ENCODE data around the gene PPP2R5D. TPM values are rescaled to one million over a fixed set of nuclear protein-coding genes. Genes with fewer than 3 reads are reported as not detected.

PPP2R5D gene
- total RNA-seq, 1 experiment from 2014 or later, result 53.7 TPM

DNA sequence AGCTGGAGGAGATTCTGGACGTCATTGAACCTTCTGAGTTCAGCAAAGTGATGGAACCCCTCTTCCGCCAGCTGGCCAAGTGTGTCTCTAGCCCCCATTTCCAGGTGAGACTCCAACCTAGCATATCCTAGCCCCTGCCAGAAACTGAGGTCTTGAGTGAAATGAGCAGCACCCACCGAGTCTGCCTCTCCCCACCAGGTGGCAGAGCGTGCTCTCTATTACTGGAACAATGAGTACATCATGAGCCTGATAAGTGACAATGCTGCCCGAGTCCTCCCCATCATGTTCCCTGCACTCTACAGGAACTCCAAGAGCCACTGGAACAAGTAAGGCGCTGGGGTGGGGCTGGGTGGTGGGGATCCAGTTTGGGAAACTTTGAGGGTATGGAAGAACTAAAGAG is 24.8 kb downstream of the PPP2R5D start:
- TF ChIP-seq EZH2 (IDR thresholded peaks at IDR 0.05; ENCODE audit: low read depth), result no peak
- TF ChIP-seq, protein P1, sequence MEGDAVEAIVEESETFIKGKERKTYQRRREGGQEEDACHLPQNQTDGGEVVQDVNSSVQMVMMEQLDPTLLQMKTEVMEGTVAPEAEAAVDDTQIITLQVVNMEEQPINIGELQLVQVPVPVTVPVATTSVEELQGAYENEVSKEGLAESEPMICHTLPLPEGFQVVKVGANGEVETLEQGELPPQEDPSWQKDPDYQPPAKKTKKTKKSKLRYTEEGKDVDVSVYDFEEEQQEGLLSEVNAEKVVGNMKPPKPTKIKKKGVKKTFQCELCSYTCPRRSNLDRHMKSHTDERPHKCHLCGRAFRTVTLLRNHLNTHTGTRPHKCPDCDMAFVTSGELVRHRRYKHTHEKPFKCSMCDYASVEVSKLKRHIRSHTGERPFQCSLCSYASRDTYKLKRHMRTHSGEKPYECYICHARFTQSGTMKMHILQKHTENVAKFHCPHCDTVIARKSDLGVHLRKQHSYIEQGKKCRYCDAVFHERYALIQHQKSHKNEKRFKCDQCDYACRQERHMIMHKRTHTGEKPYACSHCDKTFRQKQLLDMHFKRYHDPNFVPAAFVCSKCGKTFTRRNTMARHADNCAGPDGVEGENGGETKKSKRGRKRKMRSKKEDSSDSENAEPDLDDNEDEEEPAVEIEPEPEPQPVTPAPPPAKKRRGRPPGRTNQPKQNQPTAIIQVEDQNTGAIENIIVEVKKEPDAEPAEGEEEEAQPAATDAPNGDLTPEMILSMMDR (conservative IDR thresholded peaks at IDR 0.05), result peak; percentile 62
- Histone ChIP-seq H3K4me2 (no peak overlapping the region), H3F3A (ENCODE audit: insufficient read depth, low read depth) (no peaks in the 10 kb centered on the region; the same call in none of the 2 replicates), H3K27ac (no peak overlapping the region), H3K36me3 (ENCODE audit: low read depth) (no peaks in the 10 kb centered on the region), H3K4me3 (no peak overlapping the region), H2AFZ (no peak overlapping the region), H3K9me3 (ENCODE audit: insufficient read depth, low read depth) (no peaks in the 10 kb centered on the region), H3K4me1 (replicated peaks; ENCODE audit: insufficient read depth) (peaks cover 12% of the 10 kb centered on the region), H4K20me1 (ENCODE audit: insufficient read depth) (no peaks in the 10 kb centered on the region; the same call in 1 of the 2 replicates), H3K27me3 (ENCODE audit: insufficient read depth, low read depth) (no peaks in the 10 kb centered on the region), H3K9me2 (ENCODE audit: insufficient read depth) (no peaks in the 10 kb centered on the region), H3K79me2 (ENCODE audit: low read depth) (peaks cover 16% of the 10 kb centered on the region)
- peak in 1 of 2 experiments; percentile 24 for DNase-seq
- intact Hi-C loops (cut with micrococcal nuclease; ENCODE audit: unreplicated experiment), result no loop called here
- ChIA-PET POLR2A (ENCODE audit: unreplicated experiment) (interaction anchor here (0.6 kb wide), 1 partner anchor 356 kb away, joined by 3 read pairs; no protein-coding TSS in a partner anchor), CTCF (interaction anchor here (0.6 kb wide), 1 partner anchor 95 kb away, joined by 3 read pairs; no protein-coding TSS in a partner anchor)
- BruUV-seq (replicated peaks), result no TSS peak

DNA sequence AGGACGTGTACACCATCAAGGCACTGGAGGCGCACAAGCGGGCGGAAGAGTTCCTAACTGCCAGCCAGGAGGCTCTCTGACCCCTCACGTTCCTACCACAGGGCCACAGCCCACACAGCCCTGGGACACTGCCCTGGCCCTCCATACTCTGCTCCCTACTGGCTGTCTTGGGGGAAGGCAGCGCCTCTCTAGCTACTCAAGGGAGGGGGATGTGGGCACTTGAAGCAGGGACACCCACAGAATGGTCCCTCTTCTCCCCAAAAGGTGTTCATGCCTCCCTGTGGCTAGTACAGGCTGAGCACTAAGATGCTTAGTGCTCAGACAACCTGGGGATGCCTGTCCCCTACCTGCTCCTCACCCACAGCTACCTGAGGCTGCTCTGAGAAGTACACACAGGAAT is 26.8 kb downstream of the PPP2R5D start:
- Histone ChIP-seq H3K9me3 (ENCODE audit: insufficient read depth, low read depth) (no peaks in the 10 kb centered on the region), H2AFZ (no peak overlapping the region), H3K27ac (no peak overlapping the region), H4K20me1 (ENCODE audit: insufficient read depth) (no peaks in the 10 kb centered on the region; the same call in 1 of the 2 replicates), H3F3A (ENCODE audit: insufficient read depth, low read depth) (no peaks in the 10 kb centered on the region; the same call in 1 of the 2 replicates), H3K79me2 (ENCODE audit: low read depth) (peaks cover 35% of the 10 kb centered on the region), H3K27me3 (ENCODE audit: insufficient read depth, low read depth) (no peaks in the 10 kb centered on the region), H3K4me1 (replicated peaks; ENCODE audit: insufficient read depth) (peaks cover 18% of the 10 kb centered on the region), H3K9me2 (ENCODE audit: insufficient read depth) (no peaks in the 10 kb centered on the region), H3K4me3 (no peak overlapping the region), H3K36me3 (ENCODE audit: low read depth) (no peaks in the 10 kb centered on the region), H3K4me2 (no peak overlapping the region)
- intact Hi-C loops (cut with micrococcal nuclease; ENCODE audit: unreplicated experiment), result loop anchor here (5.0 to 10.0 kb wide), 4 partner anchors 46 to 131 kb away; partner anchors contain the start of genes CNPY3, KLC4 and MRPL2
- BruUV-seq (replicated peaks), result no TSS peak
- CTCF ChIA-PET, result no interaction called here
- POLR2A ChIA-PET (ENCODE audit: unreplicated experiment), result no interaction called here
- no peak for DNase-seq
- TF ChIP-seq, protein P1 (conservative IDR thresholded peaks at IDR 0.05), result no peak
- no peak for TF ChIP-seq EZH2 (IDR thresholded peaks at IDR 0.05; ENCODE audit: low read depth)

DNA sequence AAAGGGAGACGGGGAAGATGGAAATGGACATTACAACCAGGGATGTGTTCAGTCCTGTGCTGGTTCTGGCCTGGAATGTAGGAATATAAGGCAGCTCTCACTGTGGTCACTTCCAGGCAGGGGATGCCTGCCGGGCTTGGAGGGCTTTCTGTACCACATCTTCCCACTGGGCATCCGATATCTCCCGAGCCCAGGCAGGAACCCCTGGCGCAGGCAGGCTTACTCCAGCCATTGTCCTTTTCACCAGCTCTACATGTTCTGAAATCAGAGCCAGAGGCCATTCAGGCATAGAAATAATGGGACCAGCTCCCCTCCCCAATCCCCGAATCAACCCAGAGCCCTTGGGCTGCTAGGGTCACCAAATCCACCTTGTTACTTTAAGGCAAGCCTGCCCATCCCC is 28.0 kb downstream of the PPP2R5D start:
- H3K27me3 ChIP-seq (ENCODE audit: insufficient read depth, low read depth), result no peaks in the 10 kb centered on the region
- H3K4me1 ChIP-seq (replicated peaks; ENCODE audit: insufficient read depth), result peaks cover 18% of the 10 kb centered on the region
- no peak overlapping the region for H3K27ac ChIP-seq
- H4K20me1 ChIP-seq (ENCODE audit: insufficient read depth), result peaks cover 3% of the 10 kb centered on the region
- DNase-seq, result no peak
- CTCF ChIA-PET, result no interaction called here
- H2AFZ ChIP-seq, result no peak overlapping the region
- TF ChIP-seq EZH2 (IDR thresholded peaks at IDR 0.05; ENCODE audit: low read depth), result no peak
- TF ChIP-seq, protein P1 (conservative IDR thresholded peaks at IDR 0.05), result no peak
- POLR2A ChIA-PET (ENCODE audit: unreplicated experiment), result interaction anchor here (0.5 to 0.7 kb wide), 5 partner anchors 13 to 78 kb away, joined by 3 to 7 read pairs (median 3); no protein-coding TSS in a partner anchor
- BruUV-seq (replicated peaks), result no TSS peak
- H3F3A ChIP-seq (ENCODE audit: insufficient read depth, low read depth), result no peaks in the 10 kb centered on the region; the same call in 1 of the 2 replicates
- H3K9me2 ChIP-seq (ENCODE audit: insufficient read depth), result no peaks in the 10 kb centered on the region
- peak overlapping the region; percentile 97 for H3K4me2 ChIP-seq
- peaks cover 42% of the 10 kb centered on the region for H3K79me2 ChIP-seq (ENCODE audit: low read depth)
- intact Hi-C loops (cut with micrococcal nuclease; ENCODE audit: unreplicated experiment), result loop anchor here (5.0 to 10.0 kb wide), 4 partner anchors 45 to 130 kb away; partner anchors contain the start of genes CNPY3, KLC4 and MRPL2
- no peaks in the 10 kb centered on the region for H3K9me3 ChIP-seq (ENCODE audit: insufficient read depth, low read depth)
- no peaks in the 10 kb centered on the region for H3K36me3 ChIP-seq (ENCODE audit: low read depth)
- peak overlapping the region; percentile 67; the same call in 1 of the 2 replicates for H3K4me3 ChIP-seq

Measured in PC-9 (cell line).